ENCODE results near the gene RPL39. TPM values are rescaled to one million over a fixed set of nuclear protein-coding genes. Genes with fewer than 3 reads are reported as not detected.

RPL39 gene
- polyA plus RNA-seq, 1 donor from 2014 or later = 3,126 TPM

DNA sequence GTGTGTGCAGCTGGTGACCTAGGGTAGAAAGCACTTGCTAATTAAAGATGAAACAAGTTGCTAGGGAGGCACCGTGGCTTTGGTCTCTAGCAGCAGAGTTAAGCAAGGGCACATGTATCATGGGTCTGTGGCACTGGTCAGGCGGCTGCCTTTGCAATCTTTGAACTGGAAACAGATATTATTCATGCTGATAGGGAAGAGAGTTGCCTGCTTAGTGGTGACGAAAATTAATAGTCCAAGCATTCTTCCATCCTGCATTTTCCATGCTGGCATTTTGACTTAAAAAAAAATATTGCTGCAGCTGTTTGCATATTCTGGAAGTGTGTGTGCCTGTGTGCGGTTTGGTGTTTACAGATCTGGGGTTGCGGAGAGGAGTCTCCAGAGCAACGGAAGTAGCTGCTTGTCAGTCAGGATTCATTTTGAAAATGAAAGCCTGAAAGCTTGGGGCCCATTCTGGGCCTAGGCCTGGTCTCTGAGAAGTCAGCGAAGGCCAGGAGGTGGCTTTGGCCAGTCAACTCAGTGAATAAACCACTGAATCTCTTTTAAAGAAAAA is 35.4 kb downstream of the RPL39 start:
- no peaks in the 10 kb centered on the region for H3K9me3 ChIP-seq (ENCODE audit: low read length)
- H3K27me3 ChIP-seq (ENCODE audit: insufficient read depth, low read depth, low read length) = peaks cover 34% of the 10 kb centered on the region
- H3K4me2 ChIP-seq (ENCODE audit: low read length) = no peak overlapping the region
- no peaks in the 10 kb centered on the region for H3K79me2 ChIP-seq (replicated peaks; ENCODE audit: insufficient read depth, low read length)
- H4K20me1 ChIP-seq (ENCODE audit: insufficient read depth) = no peaks in the 10 kb centered on the region
- H3F3A ChIP-seq (ENCODE audit: insufficient read depth, low read length, poor library complexity, severe bottlenecking) = no peaks in the 10 kb centered on the region
- H3K4me3 ChIP-seq (ENCODE audit: low read length) = no peak overlapping the region
- no peaks in the 10 kb centered on the region for H3K36me3 ChIP-seq (ENCODE audit: insufficient read depth, low read length)
- no peak overlapping the region for H2AFZ ChIP-seq (ENCODE audit: low read depth, low read length)
- no peak overlapping the region for H3K9ac ChIP-seq (ENCODE audit: low read length)
- no peak overlapping the region for H3K27ac ChIP-seq (ENCODE audit: low read length)
- H3K9me2 ChIP-seq (ENCODE audit: insufficient read depth, low read length) = no peaks in the 10 kb centered on the region
- TF ChIP-seq, protein P1, sequence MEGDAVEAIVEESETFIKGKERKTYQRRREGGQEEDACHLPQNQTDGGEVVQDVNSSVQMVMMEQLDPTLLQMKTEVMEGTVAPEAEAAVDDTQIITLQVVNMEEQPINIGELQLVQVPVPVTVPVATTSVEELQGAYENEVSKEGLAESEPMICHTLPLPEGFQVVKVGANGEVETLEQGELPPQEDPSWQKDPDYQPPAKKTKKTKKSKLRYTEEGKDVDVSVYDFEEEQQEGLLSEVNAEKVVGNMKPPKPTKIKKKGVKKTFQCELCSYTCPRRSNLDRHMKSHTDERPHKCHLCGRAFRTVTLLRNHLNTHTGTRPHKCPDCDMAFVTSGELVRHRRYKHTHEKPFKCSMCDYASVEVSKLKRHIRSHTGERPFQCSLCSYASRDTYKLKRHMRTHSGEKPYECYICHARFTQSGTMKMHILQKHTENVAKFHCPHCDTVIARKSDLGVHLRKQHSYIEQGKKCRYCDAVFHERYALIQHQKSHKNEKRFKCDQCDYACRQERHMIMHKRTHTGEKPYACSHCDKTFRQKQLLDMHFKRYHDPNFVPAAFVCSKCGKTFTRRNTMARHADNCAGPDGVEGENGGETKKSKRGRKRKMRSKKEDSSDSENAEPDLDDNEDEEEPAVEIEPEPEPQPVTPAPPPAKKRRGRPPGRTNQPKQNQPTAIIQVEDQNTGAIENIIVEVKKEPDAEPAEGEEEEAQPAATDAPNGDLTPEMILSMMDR (IDR thresholded peaks at IDR 0.05; ENCODE audit: poor library complexity, severe bottlenecking) = no peak
- TF ChIP-seq RAD21 (conservative IDR thresholded peaks at IDR 0.05) (no peak), TAF1 (IDR thresholded peaks at IDR 0.05; ENCODE audit: low read depth) (no peak), MXI1 (conservative IDR thresholded peaks at IDR 0.05; ENCODE audit: poor library complexity, severe bottlenecking) (no peak), EZH2 (IDR thresholded peaks at IDR 0.05; ENCODE audit: borderline replicate concordance, insufficient read depth, low read length, poor library complexity, severe bottlenecking) (no peak)

DNA sequence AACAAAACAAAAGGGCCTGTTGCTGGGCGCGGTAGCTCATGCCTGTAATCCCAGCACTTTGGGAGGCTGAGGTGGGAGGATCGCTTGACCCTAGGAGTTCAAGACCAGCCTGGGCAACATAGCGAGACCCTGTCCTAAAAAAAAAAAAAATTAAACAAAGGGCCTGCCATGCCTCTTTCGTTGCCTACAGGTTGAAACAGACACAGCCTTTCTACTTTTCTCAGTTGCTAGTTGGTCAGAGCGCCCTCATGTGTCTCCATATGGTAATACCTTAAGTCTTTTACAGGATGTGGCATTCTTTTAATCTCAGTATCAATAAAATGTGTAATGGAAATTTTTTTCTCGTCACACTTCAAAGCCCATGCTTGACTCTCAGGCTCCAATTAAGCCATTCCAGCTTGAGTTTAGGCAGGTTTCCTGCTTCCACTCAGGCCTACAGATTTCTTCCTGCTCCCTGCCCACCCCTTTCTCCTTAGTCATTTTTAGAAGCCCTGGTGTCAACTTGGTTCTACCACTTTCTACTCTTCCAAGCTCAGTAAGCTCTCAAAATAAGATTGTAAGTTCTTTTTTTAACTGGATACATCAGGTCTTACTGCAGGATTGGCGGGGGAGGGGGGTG is 37.7 kb downstream of the RPL39 start:
- no peak overlapping the region for H3K9ac ChIP-seq (ENCODE audit: low read length)
- H2AFZ ChIP-seq (ENCODE audit: low read depth, low read length) = no peak overlapping the region
- no peak overlapping the region for H3K4me2 ChIP-seq (ENCODE audit: low read length)
- no peaks in the 10 kb centered on the region for H3K36me3 ChIP-seq (ENCODE audit: insufficient read depth, low read length)
- no peaks in the 10 kb centered on the region for H3F3A ChIP-seq (ENCODE audit: insufficient read depth, low read length, poor library complexity, severe bottlenecking)
- H3K27me3 ChIP-seq (ENCODE audit: insufficient read depth, low read depth, low read length) = peaks cover 17% of the 10 kb centered on the region
- H3K79me2 ChIP-seq (replicated peaks; ENCODE audit: insufficient read depth, low read length) = no peaks in the 10 kb centered on the region
- no peak overlapping the region for H3K27ac ChIP-seq (ENCODE audit: low read length)
- H3K4me3 ChIP-seq (ENCODE audit: low read length) = no peak overlapping the region
- no peaks in the 10 kb centered on the region for H3K9me3 ChIP-seq (ENCODE audit: low read length)
- no peaks in the 10 kb centered on the region for H3K9me2 ChIP-seq (ENCODE audit: insufficient read depth, low read length)
- TF ChIP-seq RAD21 (conservative IDR thresholded peaks at IDR 0.05) (peak; percentile 45), POLR2AphosphoS5 (IDR thresholded peaks at IDR 0.05) (no peak)
- TF ChIP-seq, protein P1 (IDR thresholded peaks at IDR 0.05; ENCODE audit: poor library complexity, severe bottlenecking) = peak; percentile 44
- H4K20me1 ChIP-seq (ENCODE audit: insufficient read depth) = no peaks in the 10 kb centered on the region

DNA sequence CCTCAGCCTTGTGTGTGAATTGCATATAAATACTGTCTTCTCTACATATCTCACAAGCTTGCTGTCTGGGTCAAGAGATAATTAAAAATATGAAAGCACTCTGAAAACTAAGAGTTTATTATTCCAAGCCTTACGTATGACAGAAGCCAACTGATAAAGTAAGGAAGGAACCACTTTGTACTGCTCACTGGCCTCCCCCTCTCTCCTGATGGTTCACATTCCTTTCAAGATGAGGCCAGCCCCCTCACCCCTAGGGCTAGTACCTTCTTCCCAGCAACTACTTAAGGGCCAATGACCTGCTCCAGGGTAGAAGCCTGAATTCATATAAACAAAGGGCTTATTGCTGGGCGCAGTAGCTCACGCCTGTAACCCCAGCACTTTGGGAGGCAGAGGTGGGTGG is 38.4 kb downstream of the RPL39 start:
- no peak overlapping the region for H2AFZ ChIP-seq (ENCODE audit: low read depth, low read length)
- H4K20me1 ChIP-seq (ENCODE audit: insufficient read depth) = no peaks in the 10 kb centered on the region
- H3K9me2 ChIP-seq (ENCODE audit: insufficient read depth, low read length) = no peaks in the 10 kb centered on the region
- no peak overlapping the region for H3K9ac ChIP-seq (ENCODE audit: low read length)
- H3K27me3 ChIP-seq (ENCODE audit: insufficient read depth, low read depth, low read length) = peaks cover 9% of the 10 kb centered on the region
- H3F3A ChIP-seq (ENCODE audit: insufficient read depth, low read length, poor library complexity, severe bottlenecking) = no peaks in the 10 kb centered on the region
- no peak overlapping the region for H3K4me2 ChIP-seq (ENCODE audit: low read length)
- H3K4me3 ChIP-seq (ENCODE audit: low read length) = no peak overlapping the region
- no peaks in the 10 kb centered on the region for H3K36me3 ChIP-seq (ENCODE audit: insufficient read depth, low read length)
- H3K79me2 ChIP-seq (replicated peaks; ENCODE audit: insufficient read depth, low read length) = no peaks in the 10 kb centered on the region
- TF ChIP-seq, protein P1 (IDR thresholded peaks at IDR 0.05; ENCODE audit: poor library complexity, severe bottlenecking) = no peak
- TF ChIP-seq SMC3 (conservative IDR thresholded peaks at IDR 0.05; ENCODE audit: poor library complexity) (no peak), MXI1 (conservative IDR thresholded peaks at IDR 0.05; ENCODE audit: poor library complexity, severe bottlenecking) (no peak), RAD21 (conservative IDR thresholded peaks at IDR 0.05) (no peak), EZH2 (IDR thresholded peaks at IDR 0.05; ENCODE audit: borderline replicate concordance, insufficient read depth, low read length, poor library complexity, severe bottlenecking) (no peak), EP300 (conservative IDR thresholded peaks at IDR 0.05; ENCODE audit: poor library complexity, severe bottlenecking) (no peak), TAF1 (IDR thresholded peaks at IDR 0.05; ENCODE audit: low read depth) (no peak), POLR2AphosphoS5 (IDR thresholded peaks at IDR 0.05) (no peak)
- TF ChIP-seq, protein P2, sequence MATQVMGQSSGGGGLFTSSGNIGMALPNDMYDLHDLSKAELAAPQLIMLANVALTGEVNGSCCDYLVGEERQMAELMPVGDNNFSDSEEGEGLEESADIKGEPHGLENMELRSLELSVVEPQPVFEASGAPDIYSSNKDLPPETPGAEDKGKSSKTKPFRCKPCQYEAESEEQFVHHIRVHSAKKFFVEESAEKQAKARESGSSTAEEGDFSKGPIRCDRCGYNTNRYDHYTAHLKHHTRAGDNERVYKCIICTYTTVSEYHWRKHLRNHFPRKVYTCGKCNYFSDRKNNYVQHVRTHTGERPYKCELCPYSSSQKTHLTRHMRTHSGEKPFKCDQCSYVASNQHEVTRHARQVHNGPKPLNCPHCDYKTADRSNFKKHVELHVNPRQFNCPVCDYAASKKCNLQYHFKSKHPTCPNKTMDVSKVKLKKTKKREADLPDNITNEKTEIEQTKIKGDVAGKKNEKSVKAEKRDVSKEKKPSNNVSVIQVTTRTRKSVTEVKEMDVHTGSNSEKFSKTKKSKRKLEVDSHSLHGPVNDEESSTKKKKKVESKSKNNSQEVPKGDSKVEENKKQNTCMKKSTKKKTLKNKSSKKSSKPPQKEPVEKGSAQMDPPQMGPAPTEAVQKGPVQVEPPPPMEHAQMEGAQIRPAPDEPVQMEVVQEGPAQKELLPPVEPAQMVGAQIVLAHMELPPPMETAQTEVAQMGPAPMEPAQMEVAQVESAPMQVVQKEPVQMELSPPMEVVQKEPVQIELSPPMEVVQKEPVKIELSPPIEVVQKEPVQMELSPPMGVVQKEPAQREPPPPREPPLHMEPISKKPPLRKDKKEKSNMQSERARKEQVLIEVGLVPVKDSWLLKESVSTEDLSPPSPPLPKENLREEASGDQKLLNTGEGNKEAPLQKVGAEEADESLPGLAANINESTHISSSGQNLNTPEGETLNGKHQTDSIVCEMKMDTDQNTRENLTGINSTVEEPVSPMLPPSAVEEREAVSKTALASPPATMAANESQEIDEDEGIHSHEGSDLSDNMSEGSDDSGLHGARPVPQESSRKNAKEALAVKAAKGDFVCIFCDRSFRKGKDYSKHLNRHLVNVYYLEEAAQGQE (IDR thresholded peaks at IDR 0.05; ENCODE audit: borderline replicate concordance) = no peak
- H3K27ac ChIP-seq (ENCODE audit: low read length) = no peak overlapping the region
- H3K9me3 ChIP-seq (ENCODE audit: low read length) = no peaks in the 10 kb centered on the region

Data from neural cell (in vitro differentiated cells).